Stimulated activated CD8-positive, alpha-beta memory T cell treated with anti-CD3 and anti-CD28 coated beads, Interleukin-12 subunit alpha, Interleukin-12 subunit beta, amount 100 ng/mL, for 24 hours (primary cell): ENCODE results near the gene LIG3.
"Not testable (repeated sequence)": the region's sequence is repeated elsewhere in the genome, so short reads cannot be mapped to it uniquely, and the experiment has no call there.

Experiments used
- DNase-seq: peaks from one replicate; pipeline ENCODE4 v3.0.0-alpha.2; 2020; ENCODE audit errors: extremely low read depth

The LIG3 gene

GRCh38 chr17:35041390-35041789, 61.1 kb downstream of the LIG3 start:
- no peak for DNase-seq

- no peak for DNase-seq
Observed at GRCh38 chr17:35044181-35044580, 63.9 kb downstream of the LIG3 start.

- not testable (repeated sequence) for DNase-seq
Observed at GRCh38 chr17:35045458-35045979, 65.2 kb downstream of the LIG3 start.

GRCh38 chr17:35046245-35046644, 65.9 kb downstream of the LIG3 start:
- no peak for DNase-seq

- no peak for DNase-seq
Observed at GRCh38 chr17:35046740-35047283, 66.5 kb downstream of the LIG3 start.

GRCh38 chr17:35048685-35049379, 68.5 kb downstream of the LIG3 start:
- no peak for DNase-seq

GRCh38 chr17:35050170-35050569, 69.9 kb downstream of the LIG3 start:
- no peak for DNase-seq

GRCh38 chr17:35051183-35051578, 70.9 kb downstream of the LIG3 start:
- DNase-seq: no peak

- DNase-seq: no peak
Observed at GRCh38 chr17:35051579-35052240, 71.4 kb downstream of the LIG3 start.

GRCh38 chr17:35052241-35052610, 71.9 kb downstream of the LIG3 start:
- no peak for DNase-seq

- no peak for DNase-seq
Observed at GRCh38 chr17:35052780-35053179, 72.5 kb downstream of the LIG3 start.

- no peak for DNase-seq
Observed at GRCh38 chr17:35053204-35053603, 72.9 kb downstream of the LIG3 start.

- DNase-seq: no peak
Observed at GRCh38 chr17:35056013-35056412, 75.7 kb downstream of the LIG3 start.

GRCh38 chr17:35057332-35057915, 77.1 kb downstream of the LIG3 start:
- no peak for DNase-seq
